Bone marrow (tissue), 2 donors: ENCODE results near the gene PGLYRP2.
"Not testable (repeated sequence)": the region's sequence is repeated elsewhere in the genome, so short reads cannot be mapped to it uniquely, and the experiment has no call there.

Experiments used
- DNase-seq, 2 donors: peaks; one replicate each; lab custom pipeline; 2025; lab: John Stamatoyannopoulos, UW

PGLYRP2 gene

DNA sequence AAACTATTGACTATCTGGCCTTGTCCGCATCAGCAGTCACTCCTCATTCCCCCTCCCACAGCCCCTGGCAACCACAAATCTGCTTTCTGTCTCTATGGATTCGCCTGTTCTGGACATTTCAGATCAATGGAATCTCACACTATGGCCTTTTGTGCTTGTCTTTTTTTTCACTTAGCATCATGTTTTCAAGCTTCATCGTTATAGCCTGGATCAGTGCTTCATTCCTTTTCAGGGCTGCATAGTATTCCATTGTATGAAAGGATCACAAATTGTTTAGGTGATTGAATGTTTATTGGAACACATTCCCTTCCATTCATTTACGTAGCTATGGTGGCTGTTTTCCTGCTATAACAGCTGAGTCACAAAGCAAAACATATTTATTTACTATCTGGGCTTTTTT lies 7.7 kb upstream of the PGLYRP2 start:
- DNase-seq = no peak

GRCh38 chr19:15485768-15486167 lies 6.5 kb upstream of the PGLYRP2 start:
- not testable (repeated sequence) for DNase-seq

GRCh38 chr19:15480996-15481395 lies 1.7 kb upstream of the PGLYRP2 start:
- DNase-seq = not testable (repeated sequence)

DNA sequence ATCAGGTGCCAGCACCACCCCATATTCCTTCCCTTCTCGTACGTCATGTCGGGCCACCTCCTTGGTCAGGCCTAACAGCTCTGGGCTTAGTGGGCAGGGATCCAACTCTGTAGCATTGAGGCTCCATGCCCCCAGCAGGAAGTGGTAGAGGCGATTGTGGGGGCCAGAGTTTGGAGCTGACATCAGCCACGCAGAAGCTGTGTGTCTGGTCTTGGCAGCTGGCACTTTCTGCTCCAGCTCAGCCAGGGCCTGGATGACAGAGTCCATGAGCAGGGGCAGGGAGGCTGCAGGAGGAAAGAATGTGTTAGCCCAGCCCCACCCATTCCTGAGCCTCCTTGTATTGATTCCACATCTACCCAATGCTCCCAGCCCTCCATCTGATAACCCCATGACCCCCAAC lies 3.0 kb downstream of the PGLYRP2 start:
- no peak for DNase-seq

- no peak for DNase-seq
These were observed 3.7 kb downstream of the PGLYRP2 start for GRCh38 chr19:15475611-15476010.

DNA sequence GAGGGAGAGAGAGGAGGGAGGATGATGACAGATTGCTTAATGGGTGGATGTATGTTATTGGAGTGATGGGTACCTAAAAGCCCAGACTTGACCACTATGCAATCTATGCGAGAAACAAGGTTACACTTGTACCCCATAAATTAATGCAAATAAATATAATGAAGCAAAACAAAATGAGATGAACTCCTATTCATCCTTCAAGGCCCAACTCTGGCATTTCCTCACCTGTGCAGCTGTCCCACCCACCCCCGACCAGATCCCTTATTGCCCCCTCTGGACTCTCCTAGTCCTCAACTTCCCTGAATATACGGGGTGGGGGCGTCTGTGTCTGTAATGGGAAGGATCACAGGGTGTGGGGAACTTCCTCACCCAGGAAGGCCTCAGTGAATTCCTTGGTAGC lies 4.1 kb downstream of the PGLYRP2 start:
- no peak for DNase-seq

DNA sequence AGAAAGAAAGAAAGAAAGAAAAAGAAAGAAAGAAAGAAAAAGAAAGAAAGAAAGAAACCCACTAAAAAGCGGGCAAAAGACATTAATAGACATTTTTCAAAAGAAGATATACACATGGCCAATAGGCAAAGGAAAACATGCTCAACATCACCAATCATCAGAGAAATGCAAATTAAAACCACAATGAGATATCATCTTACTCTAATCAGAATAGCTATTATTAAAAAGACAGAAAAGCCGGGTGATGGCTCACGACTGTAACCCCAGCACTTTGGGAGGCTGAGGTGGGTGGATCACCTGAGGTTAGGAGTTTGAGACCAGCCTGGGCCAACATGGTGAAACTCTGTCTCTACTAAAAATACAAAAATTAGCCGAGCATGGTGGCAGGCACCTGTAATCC lies 5.5 kb downstream of the PGLYRP2 start:
- not testable (repeated sequence) for DNase-seq

DNA sequence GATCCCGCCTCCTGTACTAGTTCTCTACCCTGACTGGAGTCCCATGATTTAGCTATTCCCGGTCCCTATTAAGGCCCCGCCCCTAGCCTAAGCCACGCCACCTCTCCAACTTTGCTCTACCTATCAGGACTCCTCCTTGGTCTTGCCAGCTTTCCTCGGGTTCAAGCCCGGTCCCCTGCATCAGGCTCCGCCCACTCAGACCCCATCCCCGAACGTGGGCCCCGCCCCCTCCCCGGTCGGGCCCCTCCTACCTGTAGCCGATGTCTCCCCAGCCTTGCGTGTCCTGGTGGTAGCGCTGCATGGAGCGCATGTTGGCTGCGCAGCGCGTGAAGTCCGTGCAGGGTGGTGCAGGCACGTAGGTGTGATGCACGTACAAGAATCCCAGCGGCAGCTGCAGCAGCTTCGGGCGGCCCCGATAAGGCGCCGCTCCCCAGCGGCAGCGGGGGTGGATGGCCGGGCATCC lies 7.6 kb downstream of the PGLYRP2 start:
- DNase-seq = no peak

DNA sequence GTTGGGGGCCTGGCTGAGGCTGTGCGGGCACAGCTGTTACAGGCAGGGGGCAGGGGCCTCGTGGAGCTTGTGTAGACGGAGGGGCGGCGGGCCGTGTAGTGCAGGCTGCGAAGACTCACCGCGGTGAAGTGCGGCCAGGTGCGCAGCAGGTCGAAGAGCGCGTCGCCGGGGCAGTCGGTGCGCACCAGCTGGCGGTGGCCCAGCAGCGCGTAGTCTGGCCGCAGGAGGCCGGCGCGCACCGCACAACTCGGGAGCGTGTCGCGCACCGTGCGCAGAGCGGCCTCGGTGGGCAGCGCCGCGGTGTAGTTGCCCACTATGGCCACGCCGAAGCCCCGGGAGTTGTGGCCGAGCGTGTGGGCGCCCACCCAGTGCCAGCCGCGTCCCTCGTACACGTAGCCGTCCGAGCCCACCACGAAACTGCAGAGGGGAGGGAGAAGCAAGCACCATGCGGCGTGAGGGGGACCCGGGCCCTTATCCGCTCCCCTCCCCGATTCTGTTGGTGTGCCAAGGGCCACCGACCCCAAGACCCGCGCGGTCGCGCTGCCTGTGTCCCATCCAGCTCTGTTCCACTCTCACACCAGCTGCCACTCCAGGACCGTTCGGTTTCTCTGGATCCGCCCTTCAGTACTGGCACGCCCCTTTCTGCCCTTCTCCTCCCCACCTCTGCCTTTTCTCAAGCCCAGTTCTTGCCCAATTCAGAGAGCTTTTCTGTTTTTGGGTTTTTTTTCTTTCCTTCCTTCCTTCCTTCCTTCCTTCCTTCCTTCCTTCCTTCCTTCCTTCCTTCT lies 9.6 kb downstream of the PGLYRP2 start:
- DNase-seq = peak in 1 of 2 donors; percentile 22

GRCh38 chr19:15468675-15469512 lies 10.4 kb downstream of the PGLYRP2 start:
- no peak for DNase-seq

DNA sequence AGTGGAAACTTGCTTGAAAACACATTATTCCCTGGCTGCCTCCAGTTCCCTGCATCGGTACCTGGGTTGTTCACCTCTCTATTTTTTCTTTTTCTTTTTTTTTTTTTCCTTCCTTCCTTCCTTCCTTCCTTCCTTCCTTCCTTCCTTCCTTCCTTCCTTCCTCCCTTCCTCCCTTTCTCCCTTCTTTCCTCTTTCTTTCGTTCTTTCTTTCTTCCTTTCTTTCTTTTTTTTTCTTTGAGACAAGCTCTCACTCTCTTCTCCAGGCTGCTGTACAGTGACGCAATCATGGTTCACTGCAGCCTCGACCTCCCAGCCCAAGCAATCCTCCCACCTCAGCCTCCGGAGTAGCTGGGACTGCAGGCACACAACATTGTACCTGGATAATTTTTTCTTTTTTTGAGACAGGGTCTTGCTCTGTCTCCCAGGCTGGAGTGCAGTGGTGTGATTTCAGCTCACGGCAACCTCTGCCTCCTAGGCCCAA lies 11.5 kb downstream of the PGLYRP2 start:
- DNase-seq = no peak

DNA sequence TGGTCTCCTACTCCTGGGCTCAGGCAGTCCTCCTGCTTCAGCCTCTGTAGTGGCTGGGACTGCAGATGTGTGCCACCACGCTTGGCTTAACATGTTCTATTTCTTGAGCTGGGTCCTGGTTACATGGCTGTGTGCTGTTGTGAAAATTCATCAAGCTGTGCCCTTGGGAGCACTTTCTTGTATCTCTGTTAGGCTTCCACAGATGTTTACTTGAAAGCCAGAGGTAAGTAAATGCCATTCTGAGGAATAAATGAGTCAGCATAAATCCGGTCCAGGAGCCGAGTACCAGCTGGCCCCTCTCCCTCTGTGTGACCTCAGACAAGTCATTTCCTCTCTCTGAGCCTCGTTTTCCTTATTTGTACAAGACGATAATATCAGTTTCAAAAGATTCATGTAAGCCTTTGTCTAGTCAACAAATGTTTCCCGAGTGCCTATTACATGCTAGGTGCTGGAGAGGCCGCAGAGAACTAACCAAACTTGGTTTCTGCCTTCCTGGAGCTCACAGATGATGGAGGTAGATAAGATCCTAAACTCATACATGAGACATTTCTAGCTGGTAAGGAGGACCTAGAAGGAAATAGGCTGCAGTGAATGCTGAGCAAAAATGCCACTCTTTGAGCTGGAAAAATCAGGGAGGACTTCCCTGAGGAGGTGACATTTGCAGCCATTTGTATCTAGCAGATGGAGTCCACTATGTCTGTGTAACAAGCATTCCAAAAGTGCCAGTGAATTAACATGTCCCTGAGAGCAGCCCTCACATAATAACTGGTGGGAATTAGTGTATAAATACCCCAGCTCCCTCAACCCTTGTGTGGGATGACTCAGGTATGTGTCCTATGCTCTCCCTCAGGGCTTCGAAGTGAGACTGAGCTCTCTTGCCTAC lies 12.2 kb downstream of the PGLYRP2 start:
- peak in 1 of 2 donors; percentile 99 for DNase-seq

DNA sequence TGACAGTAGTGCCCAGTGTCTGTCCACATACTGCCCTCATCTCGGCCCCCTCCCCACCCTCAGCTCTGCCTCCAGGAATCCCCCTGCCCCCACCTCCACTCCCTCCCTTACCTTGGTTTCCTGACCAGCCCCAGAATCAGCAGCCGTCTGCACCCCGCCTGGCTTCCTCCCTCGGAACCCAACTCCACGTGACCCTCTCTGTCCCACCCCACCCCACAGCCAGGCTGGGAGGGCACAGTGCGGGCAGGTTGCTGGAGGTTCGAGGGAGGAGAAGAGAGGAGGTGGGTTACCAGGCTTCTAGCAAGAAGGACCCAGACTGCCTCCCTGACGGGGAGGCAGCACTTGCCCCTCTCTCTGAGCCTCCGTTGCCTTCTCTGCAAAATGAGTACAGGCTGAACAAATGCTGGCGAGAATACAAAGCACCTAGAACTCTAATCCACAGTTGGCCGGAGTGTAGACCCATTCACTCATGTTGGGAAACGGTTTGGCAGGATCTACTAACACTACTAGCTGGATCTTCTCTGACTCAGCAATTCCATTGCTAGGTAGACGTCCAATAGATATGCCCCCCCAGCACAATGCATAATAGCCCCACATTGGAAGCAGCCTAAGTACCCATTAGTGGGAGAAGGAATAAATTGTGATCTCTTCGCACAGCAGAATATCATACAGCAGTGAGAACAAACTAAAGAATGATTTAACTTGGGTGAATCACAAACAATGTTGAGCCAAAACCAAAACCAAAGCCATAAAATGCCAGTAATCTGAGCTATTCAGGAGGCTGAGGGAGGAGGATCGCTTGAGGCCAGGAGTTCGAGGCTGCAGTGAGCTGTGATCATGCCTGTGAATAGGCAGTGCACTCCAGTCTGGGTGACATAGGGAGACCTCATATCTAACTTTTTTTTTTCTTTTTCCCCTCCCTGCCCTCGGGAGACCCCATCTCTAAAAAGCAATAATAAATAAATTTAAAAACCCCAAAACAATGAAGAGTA lies 14.6 kb downstream of the PGLYRP2 start, which contains the start of gene RASAL3:
RASAL3 (minus strand) TSS at position 151 of the 992 bp plus-strand sequence. CDS start 186 bp downstream, outside the sequence.
- peak in 1 of 2 donors; percentile 78 for DNase-seq

DNA sequence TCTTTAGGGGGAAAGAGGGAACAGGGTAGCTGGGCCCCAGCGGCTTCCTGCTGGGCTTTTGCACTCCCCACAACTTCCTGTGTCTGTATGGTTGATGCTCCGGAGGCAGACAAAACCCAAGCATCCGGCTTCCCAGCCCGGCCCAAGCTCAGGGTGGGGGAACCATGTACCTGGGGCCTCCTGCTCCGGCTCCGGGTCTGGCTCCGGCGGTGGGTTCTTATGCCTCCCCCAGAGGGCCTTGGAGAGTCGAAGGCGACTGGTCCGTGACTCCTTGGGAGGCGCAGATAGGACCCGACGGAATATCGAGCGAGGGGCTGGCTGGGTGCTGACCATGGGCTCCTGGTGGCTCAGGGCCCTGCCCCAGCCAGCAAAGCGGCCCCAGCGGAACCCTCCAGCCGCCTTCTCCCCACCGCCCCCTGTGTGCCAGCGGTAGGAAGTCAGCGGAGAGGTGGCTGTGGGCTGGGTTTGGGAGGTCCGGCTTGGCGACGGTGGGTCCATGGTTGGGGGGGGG lies 15.4 kb downstream of the PGLYRP2 start:
- peak; percentile 22 to 83 for DNase-seq

DNA sequence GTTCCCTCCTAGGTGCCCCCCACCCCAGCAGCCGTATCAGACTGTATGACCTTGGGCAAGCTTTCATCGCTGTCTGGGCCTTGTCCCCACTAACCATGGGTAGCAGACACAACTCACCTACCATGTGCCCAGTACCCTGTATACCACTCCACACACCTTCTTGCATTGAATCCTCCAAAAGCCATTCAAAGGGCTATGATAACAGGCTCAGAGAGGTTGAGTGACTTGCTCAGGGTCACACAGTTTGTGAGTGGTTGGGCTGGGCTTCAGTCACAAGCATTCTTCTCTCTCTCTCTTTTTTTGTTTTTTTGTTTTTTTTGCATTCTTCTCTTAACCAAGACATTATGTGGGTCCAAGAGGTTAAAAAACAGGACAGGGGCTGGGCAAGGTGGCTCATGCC lies 17.6 kb downstream of the PGLYRP2 start:
- no peak for DNase-seq

GRCh38 chr19:15457701-15458484 lies 21.4 kb downstream of the PGLYRP2 start:
- no peak for DNase-seq

GRCh38 chr19:15456871-15457700 lies 22.2 kb downstream of the PGLYRP2 start:
- no peak for DNase-seq

- no peak for DNase-seq
These were observed 22.9 kb downstream of the PGLYRP2 start for GRCh38 chr19:15456441-15456840.

- DNase-seq = no peak
These were observed 23.3 kb downstream of the PGLYRP2 start for GRCh38 chr19:15455996-15456395.
